ENCODE measurements around the gene FDX2. TPM values are rescaled to one million over a fixed set of nuclear protein-coding genes. Genes with fewer than 3 reads are reported as not detected.
"Not testable (repeated sequence)": the region's sequence is repeated elsewhere in the genome, so short reads cannot be mapped to it uniquely, and the experiment has no call there.

FDX2 gene
- total RNA-seq, 2 experiments from 2014 or later, result 9.9 to 12.2 TPM

- peak overlapping the region; percentile 90 for H3K27ac Mint-ChIP-seq
- intact Hi-C loops (cut with micrococcal nuclease), result loop anchor here (10.0 kb wide), 1 partner anchor 145 kb away; the partner anchor contains the start of gene DNMT1
- H3K4me1 Mint-ChIP-seq (ENCODE audit: low read depth), result peaks cover 27% of the 10 kb centered on the region
- H3K36me3 Mint-ChIP-seq, result peaks cover 7% of the 10 kb centered on the region
- peak overlapping the region; percentile 86 for H3K4me3 Mint-ChIP-seq
- POLR2A ChIA-PET, result interaction anchor here (1.3 kb wide), 1 partner anchor 69 kb away, joined by 5 read pairs; the partner anchor contains the start of gene ICAM1
- no peaks in the 10 kb centered on the region for H3K27me3 Mint-ChIP-seq
- no peak for DNase-seq
- H3K9me3 Mint-ChIP-seq, result no peaks in the 10 kb centered on the region
- CTCF ChIA-PET, result interaction anchor here (1.6 kb wide), 1 partner anchor 51 kb away, joined by 3 read pairs; no protein-coding TSS in a partner anchor
Observed at GRCh38 chr19:10339977-10340376, 24.2 kb upstream of the FDX2 start.

- intact Hi-C loops (cut with micrococcal nuclease), result loop anchor here (10.0 kb wide), 1 partner anchor 145 kb away; the partner anchor contains the start of gene DNMT1
- ChIA-PET CTCF (no interaction called here), POLR2A (no interaction called here)
- Mint-ChIP-seq H3K27me3 (no peaks in the 10 kb centered on the region), H3K36me3 (peaks cover 10% of the 10 kb centered on the region), H3K4me3 (peak within 1 kb of the TSS; percentile 86), H3K4me1 (ENCODE audit: low read depth) (peaks cover 28% of the 10 kb centered on the region), H3K27ac (peak within 1 kb of the TSS; percentile 90), H3K9me3 (no peaks in the 10 kb centered on the region)
- peak; percentile 86 for DNase-seq
Observed at GRCh38 chr19:10339380-10339960, 23.7 kb upstream of the FDX2 start, which contains the start of gene ICAM3. TSS of gene ICAM3 (minus strand) at chr19:10339624. CDS start at chr19:10339614, 10 bp downstream.

DNA sequence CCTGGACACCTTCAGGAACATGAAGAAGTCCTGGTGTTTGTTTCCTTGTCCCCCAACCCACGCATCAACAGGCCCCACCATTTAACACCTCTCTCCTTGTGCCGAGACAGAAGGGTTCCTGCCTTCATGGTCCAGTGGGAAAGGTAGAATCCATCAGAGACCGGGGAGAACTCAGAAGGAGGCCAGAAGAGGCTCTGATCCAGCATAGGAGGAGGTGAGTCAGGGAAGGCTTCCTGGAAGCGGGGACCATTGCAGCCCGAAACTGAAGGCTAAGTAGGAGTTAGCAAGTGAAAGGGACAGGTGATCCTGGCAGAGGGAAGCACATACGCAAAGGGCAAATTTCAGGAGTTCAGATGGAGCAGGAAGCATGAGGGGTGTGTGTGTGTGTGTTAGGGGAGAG is 23.1 kb upstream of the FDX2 start:
- POLR2A ChIA-PET, result no interaction called here
- H3K9me3 Mint-ChIP-seq, result no peaks in the 10 kb centered on the region
- H3K36me3 Mint-ChIP-seq, result peaks cover 10% of the 10 kb centered on the region
- intact Hi-C loops (cut with micrococcal nuclease), result loop anchor here (10.0 kb wide), 1 partner anchor 144 kb away; the partner anchor contains the start of gene DNMT1
- peaks cover 33% of the 10 kb centered on the region for H3K4me1 Mint-ChIP-seq (ENCODE audit: low read depth)
- CTCF ChIA-PET, result interaction anchor here (0.6 to 1.0 kb wide), 2 partner anchors 69 to 235 kb away, joined by 4 read pairs; no protein-coding TSS in a partner anchor
- H3K27ac Mint-ChIP-seq, result peak overlapping the region; percentile 90
- peak overlapping the region; percentile 86 for H3K4me3 Mint-ChIP-seq
- no peaks in the 10 kb centered on the region for H3K27me3 Mint-ChIP-seq
- peak; percentile 48 for DNase-seq

- peaks cover 26% of the 10 kb centered on the region for H3K36me3 Mint-ChIP-seq
- POLR2A ChIA-PET, H3K27me3 Mint-ChIP-seq, H3K9me3 Mint-ChIP-seq, DNase-seq, H3K27ac Mint-ChIP-seq, H3K4me3 Mint-ChIP-seq: not testable (repeated sequence)
- CTCF ChIA-PET, result interaction anchor here (2.1 kb wide), 1 partner anchor 52 kb away, joined by 4 read pairs; no protein-coding TSS in a partner anchor
- intact Hi-C loops (cut with micrococcal nuclease), result loop anchor here (10.0 kb wide), 1 partner anchor 142 kb away; the partner anchor contains the start of gene DNMT1
- H3K4me1 Mint-ChIP-seq (ENCODE audit: low read depth), result peaks cover 51% of the 10 kb centered on the region
Observed at GRCh38 chr19:10336725-10337124, 20.9 kb upstream of the FDX2 start.

- Mint-ChIP-seq H3K36me3 (peaks cover 26% of the 10 kb centered on the region), H3K4me1 (ENCODE audit: low read depth) (peaks cover 51% of the 10 kb centered on the region), H3K27me3 (no peaks in the 10 kb centered on the region), H3K4me3 (no peak overlapping the region), H3K9me3 (no peaks in the 10 kb centered on the region), H3K27ac (no peak overlapping the region)
- ChIA-PET CTCF (no interaction called here), POLR2A (interaction anchor here (0.5 kb wide), 1 partner anchor 474 kb away, joined by 3 read pairs; no protein-coding TSS in a partner anchor)
- no peak for DNase-seq
- intact Hi-C loops (cut with micrococcal nuclease), result loop anchor here (10.0 kb wide), 1 partner anchor 141 kb away; the partner anchor contains the start of gene DNMT1
Observed at GRCh38 chr19:10335352-10335985, 19.7 kb upstream of the FDX2 start.

GRCh38 chr19:10334588-10335351 is 19.0 kb upstream of the FDX2 start:
- intact Hi-C loops (cut with micrococcal nuclease), result loop anchor here (10.0 kb wide), 1 partner anchor 140 kb away; the partner anchor contains the start of gene DNMT1
- Mint-ChIP-seq H3K4me1 (ENCODE audit: low read depth) (peaks cover 51% of the 10 kb centered on the region), H3K27ac (no peak overlapping the region), H3K36me3 (peaks cover 32% of the 10 kb centered on the region), H3K27me3 (no peaks in the 10 kb centered on the region), H3K4me3 (peak overlapping the region; percentile 95), H3K9me3 (no peaks in the 10 kb centered on the region)
- ChIA-PET POLR2A (interaction anchor here (0.6 to 1.3 kb wide), 3 partner anchors 10 to 67 kb away, joined by 3 read pairs; no protein-coding TSS in a partner anchor), CTCF (interaction anchor here (1.2 to 2.0 kb wide), 4 partner anchors 20 to 65 kb away, joined by 3 to 12 read pairs (median 5); no protein-coding TSS in a partner anchor)
- DNase-seq, result peak; percentile 71

DNA sequence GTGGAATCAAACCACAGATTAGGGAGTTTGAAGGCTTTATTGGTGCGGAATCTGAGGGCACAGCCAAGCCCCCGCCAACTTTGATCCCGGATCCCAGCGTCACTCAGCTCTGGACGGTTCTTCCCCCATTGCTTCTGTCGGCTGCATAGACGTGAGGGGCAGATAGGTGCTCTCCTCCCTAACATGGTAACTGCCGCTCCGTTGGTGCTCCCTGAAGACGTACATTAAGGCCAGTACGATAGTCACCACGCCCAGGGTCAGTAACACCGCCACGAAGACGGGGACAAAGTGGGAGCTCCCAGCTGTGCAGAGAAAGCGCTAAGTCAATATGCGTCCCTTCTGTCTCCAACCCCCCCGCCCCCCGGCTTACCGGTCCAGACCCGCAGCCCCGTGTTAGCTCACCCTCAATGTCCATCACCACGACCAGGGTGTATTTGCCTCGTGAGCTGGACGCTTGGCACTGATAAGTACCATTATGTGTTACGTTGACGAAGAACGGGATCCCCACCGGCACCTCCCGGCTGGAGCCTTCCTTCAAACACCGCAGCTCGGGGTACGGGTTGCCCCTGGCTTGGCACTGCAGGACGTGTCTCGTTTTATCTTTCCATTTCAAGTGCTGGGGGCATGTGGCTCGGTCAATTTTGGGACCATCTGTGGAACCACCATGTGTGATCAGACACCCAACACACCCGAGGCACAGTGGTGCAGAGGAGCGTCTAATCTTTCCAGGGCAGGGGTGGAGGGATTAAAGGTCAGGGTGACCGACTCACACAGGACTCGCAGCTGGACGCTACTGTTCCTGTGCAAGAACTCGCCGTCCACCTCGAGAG is 18.2 kb upstream of the FDX2 start:
- no peaks in the 10 kb centered on the region for H3K27me3 Mint-ChIP-seq
- POLR2A ChIA-PET, result interaction anchor here (0.6 to 2.3 kb wide), 10 partner anchors 11 to 368 kb away, joined by 3 to 23 read pairs (median 3); partner anchors contain the start of genes CDC37 and ICAM1
- intact Hi-C loops (cut with micrococcal nuclease), result loop anchor here (1.0 to 10.0 kb wide), 4 partner anchors 17 to 139 kb away; partner anchors contain the start of genes DNMT1, FDX2, ICAM1 and TYK2
- peaks cover 36% of the 10 kb centered on the region for H3K36me3 Mint-ChIP-seq
- no peaks in the 10 kb centered on the region for H3K9me3 Mint-ChIP-seq
- H3K4me1 Mint-ChIP-seq (ENCODE audit: low read depth), result peaks cover 45% of the 10 kb centered on the region
- H3K4me3 Mint-ChIP-seq, result peak overlapping the region; percentile 95
- CTCF ChIA-PET, result interaction anchor here (0.8 to 2.0 kb wide), 9 partner anchors 20 to 306 kb away, joined by 3 to 12 read pairs (median 3); no protein-coding TSS in a partner anchor
- peak overlapping the region; percentile 96 for H3K27ac Mint-ChIP-seq
- DNase-seq, result no peak

DNA sequence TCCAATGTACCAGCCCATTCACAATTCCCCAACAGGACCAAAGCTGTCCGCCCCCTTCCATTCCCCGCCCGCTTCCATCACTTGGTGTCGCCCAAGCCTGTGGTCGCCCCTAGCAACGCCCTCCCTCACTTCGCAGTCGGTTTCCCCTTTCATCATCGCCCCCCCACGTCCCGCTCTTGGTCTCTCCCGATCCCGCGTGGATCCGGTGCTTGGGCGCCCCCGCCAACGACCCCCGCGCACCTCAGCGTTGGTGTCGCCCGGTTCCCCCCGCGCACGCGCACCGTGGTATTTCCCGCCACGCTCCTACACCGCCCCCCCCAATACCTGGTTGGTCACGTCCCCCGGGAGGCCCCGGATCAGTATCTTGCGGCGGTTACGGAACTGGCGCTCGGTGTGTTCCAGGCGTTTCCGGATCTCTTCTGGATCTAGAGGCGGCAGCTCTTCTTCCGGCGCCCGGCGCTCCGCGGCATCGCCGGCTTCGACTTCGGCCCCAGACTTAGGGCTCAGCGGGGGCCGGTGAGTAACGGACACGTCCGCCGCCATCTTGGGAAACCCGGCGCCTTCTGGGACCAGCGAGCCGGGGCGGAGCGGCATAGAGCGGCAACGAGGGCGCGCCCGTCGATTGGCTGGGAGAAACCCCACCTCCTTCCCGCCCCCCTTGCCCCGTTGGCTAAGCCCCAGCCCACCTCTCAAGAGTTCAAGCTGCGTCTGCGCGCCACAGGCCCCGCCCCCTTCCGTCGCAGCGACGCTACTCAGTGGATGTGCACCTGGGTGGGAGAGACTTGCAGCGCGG is 17.3 kb upstream of the FDX2 start, which contains the start of gene RAVER1:
RAVER1 (minus strand) TSS at position 565 of the 793 bp plus-strand sequence; CDS start at position 543, 22 bp downstream.
- DNase-seq, result peak; percentile 99
- Mint-ChIP-seq H3K27me3 (no peaks in the 10 kb centered on the region), H3K27ac (peak within 1 kb of the TSS; percentile 96), H3K4me1 (ENCODE audit: low read depth) (peaks cover 37% of the 10 kb centered on the region), H3K36me3 (peaks cover 36% of the 10 kb centered on the region), H3K9me3 (no peaks in the 10 kb centered on the region), H3K4me3 (peak within 1 kb of the TSS; percentile 95)
- CTCF ChIA-PET, result interaction anchor here (0.8 to 2.0 kb wide), 9 partner anchors 21 to 305 kb away, joined by 3 to 12 read pairs (median 3); no protein-coding TSS in a partner anchor
- POLR2A ChIA-PET, result interaction anchor here (0.6 to 2.3 kb wide), 7 partner anchors 16 to 369 kb away, joined by 3 to 23 read pairs (median 4); partner anchors contain the start of genes CDC37 and ICAM1
- intact Hi-C loops (cut with micrococcal nuclease), result loop anchor here (1.0 to 10.0 kb wide), 4 partner anchors 16 to 138 kb away; partner anchors contain the start of genes DNMT1, FDX2, ICAM1 and TYK2

- ChIA-PET POLR2A (interaction anchor here (1.3 to 2.3 kb wide), 3 partner anchors 41 to 71 kb away, joined by 3 to 23 read pairs (median 4); partner anchors contain the start of genes CDC37 and ICAM1), CTCF (interaction anchor here (0.9 to 2.8 kb wide), 4 partner anchors 57 to 367 kb away, joined by 3 to 12 read pairs (median 8); no protein-coding TSS in a partner anchor)
- Mint-ChIP-seq H3K4me1 (ENCODE audit: low read depth) (peaks cover 36% of the 10 kb centered on the region), H3K36me3 (peaks cover 43% of the 10 kb centered on the region), H3K4me3 (peak overlapping the region; percentile 95), H3K27ac (peak overlapping the region; percentile 96), H3K9me3 (no peaks in the 10 kb centered on the region), H3K27me3 (no peaks in the 10 kb centered on the region)
- intact Hi-C loops (cut with micrococcal nuclease), result loop anchor here (2.0 to 10.0 kb wide), 2 partner anchors 16 to 138 kb away; partner anchors contain the start of genes DNMT1 and FDX2
- no peak for DNase-seq
Observed at GRCh38 chr19:10332158-10332964, 16.5 kb upstream of the FDX2 start.
